SKM-1 (cell line): ENCODE measurements around the gene ACSM4.
A peak's percentile ranks its signal among the peaks of the same experiment; 100 is the strongest.
"Not testable (repeated sequence)": the region's sequence is repeated elsewhere in the genome, so short reads cannot be mapped to it uniquely, and the experiment has no call there.

Experiments used
- DNase-seq: peaks from one replicate; lab custom pipeline; 2025; ENCODE audit not compliant: unreplicated experiment; lab: John Stamatoyannopoulos, UW

Gene ACSM4

GRCh38 chr12:7337790-7338189 lies 33.9 kb downstream of the ACSM4 start:
- not testable (repeated sequence) for DNase-seq

- no peak for DNase-seq
These were observed 35.8 kb downstream of the ACSM4 start for GRCh38 chr12:7339675-7340074.

- peak; percentile 9 for DNase-seq
These were observed 41.1 kb downstream of the ACSM4 start for GRCh38 chr12:7344833-7345606.

DNA sequence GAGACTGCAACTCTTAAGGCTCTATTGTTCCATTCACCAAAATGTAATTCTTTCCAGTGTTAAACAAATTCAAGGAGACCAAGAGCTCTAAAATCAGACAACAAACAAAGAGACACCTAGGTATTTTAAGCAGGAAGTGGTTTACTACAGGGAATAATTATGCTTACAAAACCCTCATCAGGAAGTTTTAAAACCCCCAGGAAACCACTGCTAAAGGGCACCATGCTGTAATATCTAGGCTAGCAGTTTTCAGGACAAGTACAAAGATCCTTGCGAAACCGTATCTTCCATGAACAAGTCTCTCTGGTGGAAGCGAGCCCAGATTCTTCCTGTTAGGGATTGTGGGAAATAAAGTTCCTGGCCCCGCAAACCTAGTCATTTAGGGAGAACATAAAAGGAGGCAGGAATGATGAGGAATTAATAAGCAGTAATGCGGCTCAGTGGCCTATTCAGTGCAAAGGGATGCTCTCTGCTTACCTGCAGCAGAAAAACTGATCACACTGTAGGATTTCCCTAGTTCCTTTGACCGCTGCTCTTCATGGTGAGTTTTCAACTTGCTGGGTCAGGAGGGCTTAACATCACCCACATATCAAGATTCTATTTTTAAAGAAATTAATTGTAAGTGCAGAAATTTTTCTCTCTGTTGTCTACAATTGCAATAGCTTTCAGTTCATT lies 42.8 kb downstream of the ACSM4 start:
- DNase-seq: peak; percentile 5

- DNase-seq: no peak
These were observed 45.5 kb downstream of the ACSM4 start for GRCh38 chr12:7349418-7349817.

DNA sequence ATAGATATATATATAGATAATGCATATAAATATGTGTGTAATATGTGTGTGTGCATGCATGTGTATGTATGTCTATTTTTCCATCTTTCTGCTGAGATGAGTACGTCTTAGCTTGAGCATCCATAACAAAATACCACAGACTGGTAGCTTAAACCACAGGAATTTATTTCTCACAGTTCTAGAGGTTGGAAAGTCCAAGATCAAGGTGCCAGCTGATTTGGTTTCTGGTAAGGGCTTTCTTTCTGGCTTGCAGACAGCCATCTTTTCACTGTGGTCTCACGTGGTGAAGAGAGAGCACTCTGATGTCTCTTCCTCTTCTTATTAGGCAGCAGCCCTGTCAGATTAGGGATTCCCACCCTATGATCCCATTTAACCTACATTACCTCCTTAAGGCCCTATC lies 47.3 kb downstream of the ACSM4 start:
- no peak for DNase-seq

GRCh38 chr12:7352661-7353060 lies 48.8 kb downstream of the ACSM4 start:
- DNase-seq: no peak

DNA sequence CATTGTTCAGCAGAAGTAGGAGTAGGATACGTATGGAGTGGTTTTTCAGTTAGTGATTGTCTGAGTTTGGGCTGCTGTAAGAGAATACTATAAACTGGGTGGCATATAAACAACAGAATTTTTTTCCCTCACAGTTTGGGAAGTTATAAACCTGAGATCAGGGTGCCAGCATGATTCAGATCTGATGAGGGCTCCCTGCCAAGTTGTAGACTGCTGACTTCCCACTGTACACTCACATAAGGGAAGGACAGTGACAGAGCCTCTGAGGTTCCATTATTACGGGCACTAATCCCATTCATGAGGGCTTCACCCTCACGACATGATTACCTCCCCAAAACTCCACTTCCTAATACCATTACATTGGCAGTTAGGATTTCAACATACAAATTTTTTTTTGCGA lies 50.7 kb downstream of the ACSM4 start:
- no peak for DNase-seq

DNA sequence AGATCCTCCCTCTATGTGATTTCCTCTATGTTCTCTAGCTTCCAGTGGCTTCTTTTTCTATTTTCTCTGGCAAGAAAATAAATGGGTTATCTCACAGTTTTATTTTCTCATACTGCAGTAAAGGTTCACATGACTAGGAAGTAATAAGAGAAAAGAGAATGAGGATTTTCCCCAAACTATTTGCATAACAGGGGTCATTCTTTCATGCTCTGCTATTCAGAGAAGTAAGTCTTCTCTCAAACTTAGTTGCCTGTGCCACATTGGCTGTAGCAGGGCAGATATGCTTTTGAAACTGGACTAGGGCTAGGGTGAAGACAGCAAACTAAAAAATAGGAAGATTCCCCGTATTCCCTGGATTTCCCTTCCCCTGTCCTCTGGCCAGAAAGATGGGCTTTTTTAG lies 57.4 kb downstream of the ACSM4 start:
- no peak for DNase-seq

DNA sequence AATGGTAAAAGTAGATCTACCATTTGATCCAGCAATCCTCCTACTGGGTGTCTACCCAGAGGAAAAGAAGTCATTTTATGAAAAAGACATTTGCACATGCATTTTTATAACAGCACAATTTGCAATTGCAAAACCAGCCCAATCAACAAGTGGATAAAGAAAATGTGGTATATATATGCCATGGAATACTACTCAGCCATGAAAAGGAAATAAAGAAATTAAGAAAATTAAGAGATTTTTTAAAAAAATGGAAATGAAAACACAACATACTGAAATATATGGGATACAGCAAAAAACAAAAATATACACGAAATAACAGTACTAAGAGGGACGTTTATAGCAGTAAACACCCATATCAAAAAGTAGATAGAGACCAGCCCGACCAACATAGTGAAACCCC lies 58.9 kb downstream of the ACSM4 start:
- DNase-seq: no peak

DNA sequence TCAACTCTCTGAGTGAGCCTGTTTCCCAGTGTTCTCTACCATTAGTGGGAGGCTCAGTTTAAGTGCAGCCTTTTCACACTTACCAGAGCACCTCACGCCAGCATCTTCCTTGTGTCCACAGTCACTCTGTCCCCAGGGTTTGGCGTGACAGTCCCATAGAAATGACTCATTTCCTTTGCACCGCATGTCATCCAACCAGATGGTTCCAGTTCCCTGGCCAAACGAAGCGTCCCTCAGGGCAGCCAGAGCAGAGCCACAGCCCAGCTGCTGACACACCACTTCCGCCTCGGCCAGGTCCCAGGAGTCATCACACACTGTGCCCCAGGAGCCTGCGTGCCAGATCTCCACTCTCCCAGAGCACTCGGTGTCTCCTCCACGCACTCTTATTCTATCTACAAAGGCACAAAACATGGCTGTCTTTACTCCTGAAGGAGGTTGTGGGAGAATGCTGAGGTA lies 65.4 kb downstream of the ACSM4 start:
- no peak for DNase-seq

DNA sequence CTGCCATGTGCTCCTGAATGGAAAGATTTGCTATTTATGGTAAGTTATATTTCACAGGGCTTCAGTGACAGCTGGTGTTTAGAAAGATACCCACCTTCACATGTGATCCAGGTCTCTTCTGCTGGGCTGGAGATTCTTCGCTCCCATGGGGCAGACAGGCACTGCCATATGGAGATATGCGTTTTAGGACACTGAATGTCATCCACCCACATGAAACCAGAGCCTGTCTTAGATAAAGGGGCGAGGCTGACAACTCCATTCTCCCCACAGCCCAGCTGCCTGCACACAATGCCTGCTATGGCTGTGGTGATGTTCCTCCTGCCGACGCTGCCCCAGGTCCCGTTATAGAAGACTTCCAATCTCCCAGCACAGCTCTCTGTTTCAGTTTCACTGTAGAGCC lies 69.4 kb downstream of the ACSM4 start:
- no peak for DNase-seq

GRCh38 chr12:7374423-7375144 lies 70.7 kb downstream of the ACSM4 start:
- peak; percentile 5 for DNase-seq

- DNase-seq: no peak
These were observed 71.3 kb downstream of the ACSM4 start for GRCh38 chr12:7375145-7375543.

DNA sequence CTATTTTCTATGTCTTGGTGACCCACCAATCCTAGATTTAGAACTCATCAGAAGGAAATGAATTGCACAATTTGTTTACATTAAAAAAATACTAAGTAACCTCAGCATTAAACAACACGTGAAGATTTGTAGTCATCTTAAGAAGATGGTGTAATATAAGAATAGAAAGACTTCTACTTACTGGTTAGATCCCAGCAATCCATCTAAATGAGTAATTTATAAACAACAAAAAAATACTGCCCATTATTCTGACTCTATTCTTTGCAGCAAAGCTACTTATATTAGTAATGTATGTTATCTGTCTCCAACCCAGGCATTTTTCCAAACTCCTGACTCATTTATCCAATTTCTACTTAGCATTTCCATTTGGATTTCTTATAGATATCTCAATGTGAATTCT lies 72.3 kb downstream of the ACSM4 start:
- no peak for DNase-seq
